Measurements from ENCODE around the gene RTN4R.

Gene RTN4R

DNA sequence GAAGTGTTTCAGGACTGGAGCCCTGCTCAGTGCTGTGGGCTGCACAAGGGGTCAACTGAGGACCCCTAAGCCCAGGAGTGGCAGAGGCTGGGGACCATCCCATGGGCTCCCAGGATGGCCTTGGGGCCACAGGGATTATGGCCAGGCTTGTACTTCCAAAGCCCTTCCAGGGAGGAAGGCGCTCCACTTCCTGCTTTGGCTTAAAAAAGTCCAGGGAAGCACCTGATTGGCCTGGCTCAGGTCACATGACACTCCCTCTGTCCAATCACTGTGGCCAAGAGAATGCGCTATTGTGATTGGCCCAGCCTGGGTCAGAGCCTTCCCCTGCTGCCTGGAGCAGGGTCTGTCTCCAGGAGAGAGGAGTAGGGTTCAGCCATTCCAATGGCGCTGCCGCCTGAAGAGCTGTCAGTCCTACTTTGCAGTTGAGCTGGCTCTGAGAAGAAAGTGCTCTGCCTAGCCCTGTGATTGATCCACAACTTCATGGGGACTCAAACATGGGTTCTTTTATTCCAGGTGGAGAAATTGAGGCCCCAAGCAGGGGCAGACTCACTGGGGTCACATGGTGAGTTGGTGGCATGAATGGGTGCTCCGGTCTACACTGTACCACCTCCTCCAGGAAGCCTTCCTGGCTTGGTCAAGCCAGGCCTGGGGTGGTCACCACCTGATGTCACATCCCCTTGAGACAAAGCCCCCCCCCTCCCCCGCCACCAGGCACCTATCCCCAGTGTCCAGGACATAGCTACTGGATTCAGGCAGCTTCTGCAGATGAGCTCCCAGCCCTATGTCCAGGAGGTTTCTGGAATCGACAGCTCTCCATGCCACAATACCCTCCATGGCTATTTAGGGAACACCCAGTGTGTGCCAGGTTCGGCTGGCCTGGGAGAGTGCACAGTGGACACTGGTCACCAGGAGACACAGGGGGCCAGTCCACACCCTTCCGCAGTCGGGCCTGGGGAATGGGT lies 48.2 kb downstream of the RTN4R start:
- Mint-ChIP-seq H3K36me3 (no peaks in the 10 kb centered on the region), H3K4me3 (no peak overlapping the region), H3K4me1 (no peaks in the 10 kb centered on the region), H3K9me3 (peaks cover 4% of the 10 kb centered on the region), H3K27ac (no peak overlapping the region), H3K27me3 (peaks cover 28% of the 10 kb centered on the region)
- no peak for ATAC-seq

DNA sequence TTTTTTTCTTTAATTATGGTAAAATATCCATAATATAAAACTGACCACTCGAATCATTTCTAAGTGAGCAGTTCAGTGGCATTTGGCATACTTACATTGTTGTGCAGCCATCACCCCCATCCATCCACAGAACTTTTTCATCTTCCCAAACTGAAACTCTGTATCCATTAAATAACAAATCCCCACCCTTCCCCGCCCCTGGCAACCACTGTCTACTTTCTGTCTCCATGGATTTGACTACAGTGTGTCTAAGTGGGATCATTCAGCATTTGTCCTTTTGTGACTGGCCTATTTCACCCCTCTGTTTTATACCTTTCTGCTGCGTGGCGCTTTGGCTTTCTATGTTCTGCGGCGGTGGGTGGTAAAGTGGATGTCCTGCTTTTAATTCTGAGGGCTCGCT lies 49.1 kb downstream of the RTN4R start:
- ATAC-seq = no peak
- H3K27me3 Mint-ChIP-seq = peaks cover 38% of the 10 kb centered on the region
- no peaks in the 10 kb centered on the region for H3K4me1 Mint-ChIP-seq
- H3K27ac Mint-ChIP-seq = no peak overlapping the region
- H3K4me3 Mint-ChIP-seq = no peak overlapping the region
- H3K36me3 Mint-ChIP-seq = no peaks in the 10 kb centered on the region
- H3K9me3 Mint-ChIP-seq = no peaks in the 10 kb centered on the region

DNA sequence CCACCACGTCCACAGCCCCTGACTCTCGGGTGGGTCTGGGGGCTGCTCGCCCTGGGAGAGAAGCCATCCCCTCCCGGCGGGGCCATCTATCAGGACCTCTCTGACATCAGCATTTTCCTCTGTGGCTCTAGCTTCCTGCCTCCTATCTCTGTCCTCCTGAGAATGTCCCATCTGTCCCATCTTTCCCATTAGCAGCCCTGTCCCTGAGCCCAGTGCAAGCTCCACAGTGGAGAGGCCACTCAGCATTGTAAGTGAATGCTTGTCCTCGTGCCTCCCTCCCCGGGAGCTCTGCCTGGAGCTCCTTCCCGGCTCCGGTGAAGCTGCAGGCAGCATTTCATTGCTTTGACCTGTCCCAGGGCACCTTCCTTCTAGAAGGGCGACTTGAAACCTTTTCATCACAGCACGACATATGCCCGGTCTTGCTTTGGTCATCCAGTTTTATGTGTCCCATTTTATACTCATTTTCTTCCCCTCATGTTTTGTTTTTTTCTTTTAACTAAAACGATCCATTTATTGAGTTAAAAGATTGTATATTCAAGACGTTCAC lies 49.7 kb downstream of the RTN4R start:
- ATAC-seq = no peak
- Mint-ChIP-seq H3K27me3 (peaks cover 44% of the 10 kb centered on the region), H3K36me3 (no peaks in the 10 kb centered on the region), H3K9me3 (no peaks in the 10 kb centered on the region), H3K4me3 (no peak overlapping the region), H3K4me1 (no peaks in the 10 kb centered on the region), H3K27ac (no peak overlapping the region)

DNA sequence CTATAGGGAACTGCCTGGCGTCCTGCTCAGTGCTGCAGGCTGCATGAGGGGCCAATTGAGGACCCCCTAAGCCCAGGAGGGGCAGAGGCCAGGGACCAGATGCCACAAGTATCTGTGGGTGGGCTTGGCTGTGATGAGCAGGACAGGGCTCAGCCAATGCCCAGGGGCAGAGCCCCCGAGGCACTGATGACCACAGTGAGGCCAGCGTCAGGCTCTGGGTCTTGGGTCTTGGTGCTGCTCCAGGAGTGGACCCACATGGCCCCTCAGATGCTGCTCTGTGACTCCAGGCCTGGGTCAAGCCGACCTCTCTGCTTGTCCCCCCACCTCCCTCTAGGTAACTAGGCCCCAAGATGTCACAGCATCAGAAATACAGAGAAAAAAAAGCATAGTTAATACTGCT lies 50.6 kb downstream of the RTN4R start:
- H3K27me3 Mint-ChIP-seq = peaks cover 52% of the 10 kb centered on the region
- no peak overlapping the region for H3K27ac Mint-ChIP-seq
- H3K4me3 Mint-ChIP-seq = no peak overlapping the region
- no peaks in the 10 kb centered on the region for H3K4me1 Mint-ChIP-seq
- no peaks in the 10 kb centered on the region for H3K9me3 Mint-ChIP-seq
- H3K36me3 Mint-ChIP-seq = no peaks in the 10 kb centered on the region
- ATAC-seq = no peak

DNA sequence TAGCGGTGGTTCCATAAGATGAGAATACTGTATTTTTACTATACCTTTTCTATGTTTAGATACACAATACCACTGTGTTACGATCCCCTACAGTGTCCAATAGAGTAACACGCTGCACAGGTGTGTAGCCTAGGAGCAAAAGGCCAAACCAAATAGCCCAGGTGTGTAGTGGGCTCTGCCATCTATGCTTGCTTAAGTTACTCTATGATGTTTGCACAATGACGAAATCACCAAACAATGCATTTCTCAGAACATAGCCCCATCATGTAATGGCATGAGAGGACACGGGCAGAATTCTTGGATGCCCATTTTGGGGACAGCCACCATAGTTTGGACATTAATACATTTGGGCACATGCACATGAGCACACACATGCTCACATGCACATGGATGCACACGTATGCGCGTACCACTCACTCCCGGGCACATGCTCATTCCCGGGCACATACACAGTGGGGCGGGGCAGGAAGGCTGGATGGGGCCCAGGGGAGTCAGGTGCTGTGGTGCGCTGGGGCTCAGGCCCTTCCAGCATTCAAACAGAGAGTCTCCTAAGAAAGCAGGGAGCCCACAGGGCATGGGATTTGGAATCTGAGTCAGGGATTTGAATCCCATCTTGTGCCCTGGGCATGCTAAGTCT lies 51.1 kb downstream of the RTN4R start:
- Mint-ChIP-seq H3K36me3 (no peaks in the 10 kb centered on the region), H3K27me3 (peaks cover 53% of the 10 kb centered on the region), H3K27ac (no peak overlapping the region), H3K4me1 (no peaks in the 10 kb centered on the region), H3K9me3 (no peaks in the 10 kb centered on the region), H3K4me3 (no peak overlapping the region)
- ATAC-seq = no peak

DNA sequence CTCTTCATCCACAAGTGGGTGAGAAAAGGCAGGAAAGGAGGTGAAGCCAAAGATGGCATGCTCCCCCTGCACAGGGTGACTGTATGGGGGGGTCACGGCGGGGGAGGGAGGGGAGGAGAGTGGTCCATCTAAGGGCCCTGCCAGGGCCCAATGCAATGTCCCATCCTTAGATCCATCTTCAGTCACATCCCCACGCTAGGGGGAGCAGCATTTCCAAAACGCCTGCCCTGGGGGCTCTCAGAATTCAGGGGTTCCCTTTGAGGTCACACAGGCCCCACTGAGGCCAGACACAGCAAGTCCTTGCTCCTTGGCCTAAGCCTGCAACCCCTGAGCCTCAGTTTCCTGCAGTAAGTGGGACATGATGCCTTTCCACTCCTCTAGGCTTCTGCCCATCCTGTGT lies 52.4 kb downstream of the RTN4R start:
- Mint-ChIP-seq H3K9me3 (no peaks in the 10 kb centered on the region), H3K27ac (no peak overlapping the region), H3K36me3 (no peaks in the 10 kb centered on the region), H3K4me3 (no peak overlapping the region), H3K27me3 (peaks cover 51% of the 10 kb centered on the region), H3K4me1 (no peaks in the 10 kb centered on the region)
- ATAC-seq = no peak

DNA sequence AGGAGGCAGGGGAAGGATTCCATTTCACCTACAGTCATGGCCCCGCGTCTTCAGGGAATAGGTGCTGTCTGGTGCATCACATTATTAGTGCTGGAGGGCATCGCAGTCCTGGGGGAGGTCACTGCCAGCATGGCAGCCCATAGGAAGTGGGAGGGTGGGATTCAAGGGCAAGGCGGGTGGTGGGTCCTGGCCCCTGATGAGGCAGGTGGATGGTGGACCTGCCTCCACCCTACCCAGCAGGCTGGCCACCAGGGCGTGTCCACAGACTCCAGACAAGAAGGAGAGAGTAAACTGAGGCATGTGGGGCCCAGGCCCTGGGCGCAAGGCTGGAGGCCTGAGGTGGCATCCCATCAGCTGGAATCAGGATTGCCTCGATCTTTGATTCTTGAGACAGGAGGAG lies 53.3 kb downstream of the RTN4R start:
- Mint-ChIP-seq H3K4me3 (no peak overlapping the region), H3K27me3 (peaks cover 46% of the 10 kb centered on the region), H3K27ac (no peak overlapping the region), H3K4me1 (no peaks in the 10 kb centered on the region), H3K9me3 (no peaks in the 10 kb centered on the region), H3K36me3 (no peaks in the 10 kb centered on the region)
- no peak for ATAC-seq

DNA sequence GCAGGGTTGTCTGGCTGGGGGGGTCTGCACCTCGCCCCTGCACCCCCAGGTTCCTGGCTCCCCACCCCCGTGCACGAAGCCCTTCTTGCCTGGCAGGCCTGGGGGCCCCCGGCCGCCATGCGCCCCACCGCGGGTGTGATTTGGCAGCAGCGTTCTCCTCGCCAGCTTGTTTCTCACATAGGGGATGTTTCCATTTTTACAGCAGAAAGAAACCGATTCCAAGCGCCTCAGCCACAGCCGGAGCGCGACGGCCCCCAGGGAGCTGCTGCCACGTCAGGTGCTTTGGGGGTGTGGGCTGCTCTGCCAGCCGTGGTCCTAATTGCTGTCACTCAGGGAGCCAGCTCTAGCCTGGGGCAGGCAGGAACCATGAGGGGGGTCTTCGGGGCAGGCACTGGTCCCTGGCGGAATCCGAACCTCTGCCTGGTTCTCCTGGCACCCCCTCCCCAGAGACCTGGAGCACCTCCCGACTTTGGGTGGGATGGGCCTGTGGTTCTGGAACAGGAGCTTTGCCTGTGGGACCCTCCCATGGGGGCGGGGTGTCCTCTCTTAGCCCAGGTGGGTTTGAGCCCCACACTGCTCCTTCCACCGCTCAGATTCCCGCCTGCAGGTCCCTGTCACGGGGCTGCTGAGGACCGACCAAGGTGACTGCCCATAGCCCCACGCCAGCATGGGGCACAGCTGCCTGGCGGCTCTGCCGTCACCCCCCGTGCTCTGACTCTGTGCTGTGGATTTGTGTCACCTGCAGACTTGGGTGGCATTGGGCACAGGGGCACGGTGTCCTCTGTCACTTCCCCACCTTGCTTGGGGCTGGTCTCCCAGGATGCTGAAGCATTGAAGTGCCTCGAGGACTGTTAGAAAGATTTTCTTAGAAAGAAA lies 54.0 kb downstream of the RTN4R start:
- no peak overlapping the region for H3K4me3 Mint-ChIP-seq
- H3K27me3 Mint-ChIP-seq = peaks cover 46% of the 10 kb centered on the region
- no peak overlapping the region for H3K27ac Mint-ChIP-seq
- no peaks in the 10 kb centered on the region for H3K4me1 Mint-ChIP-seq
- no peaks in the 10 kb centered on the region for H3K36me3 Mint-ChIP-seq
- ATAC-seq = peak; percentile 56
- no peaks in the 10 kb centered on the region for H3K9me3 Mint-ChIP-seq

DNA sequence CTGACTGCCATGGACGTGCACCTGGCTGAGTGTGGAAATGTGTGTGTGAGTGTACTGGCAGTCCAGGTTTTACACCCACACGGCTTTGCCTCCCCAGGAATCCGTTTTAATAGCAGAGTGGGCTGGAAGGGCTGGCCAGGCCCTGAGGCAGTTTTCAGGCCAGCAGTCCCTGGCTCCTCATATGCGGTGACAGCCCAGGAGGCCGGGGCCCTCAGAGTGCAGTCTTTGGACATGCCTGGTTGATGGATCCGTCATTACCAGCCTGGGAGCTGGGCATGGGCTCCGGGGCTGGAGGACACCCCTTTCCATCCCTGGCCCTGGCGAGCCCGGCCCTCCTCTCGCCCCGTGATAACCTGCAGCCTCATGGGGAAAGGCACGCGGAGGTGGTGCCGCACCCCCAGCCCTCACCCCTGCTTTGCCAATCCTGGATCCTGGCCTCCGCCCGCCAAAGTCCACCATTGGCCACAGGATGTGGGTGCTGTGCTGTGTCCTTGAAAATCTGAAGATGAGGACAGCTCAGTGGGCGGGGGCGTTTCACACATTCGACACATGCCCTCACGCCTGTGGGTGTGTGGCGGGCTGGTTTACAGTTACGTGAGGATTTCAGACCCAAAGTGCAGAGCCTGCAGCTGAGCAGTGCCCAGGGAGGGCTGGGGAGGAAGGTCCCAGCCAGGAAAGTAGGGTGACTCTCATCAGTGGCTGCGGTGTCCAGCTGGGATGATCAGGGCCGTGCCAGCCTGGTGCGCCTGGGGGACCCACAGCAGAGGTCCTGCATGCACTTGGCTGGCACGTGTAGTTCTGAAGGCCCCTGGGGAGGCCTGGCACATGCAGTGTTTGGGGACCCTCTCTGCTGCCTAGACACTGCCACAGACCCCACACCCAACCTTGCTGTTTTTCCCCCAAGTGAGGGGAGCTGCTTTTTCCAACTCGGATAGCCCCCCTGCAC lies 55.1 kb downstream of the RTN4R start:
- H3K36me3 Mint-ChIP-seq = no peaks in the 10 kb centered on the region
- no peak overlapping the region for H3K4me3 Mint-ChIP-seq
- no peak for ATAC-seq
- no peak overlapping the region for H3K27ac Mint-ChIP-seq
- peaks cover 38% of the 10 kb centered on the region for H3K27me3 Mint-ChIP-seq
- no peaks in the 10 kb centered on the region for H3K9me3 Mint-ChIP-seq
- H3K4me1 Mint-ChIP-seq = peaks cover 3% of the 10 kb centered on the region

DNA sequence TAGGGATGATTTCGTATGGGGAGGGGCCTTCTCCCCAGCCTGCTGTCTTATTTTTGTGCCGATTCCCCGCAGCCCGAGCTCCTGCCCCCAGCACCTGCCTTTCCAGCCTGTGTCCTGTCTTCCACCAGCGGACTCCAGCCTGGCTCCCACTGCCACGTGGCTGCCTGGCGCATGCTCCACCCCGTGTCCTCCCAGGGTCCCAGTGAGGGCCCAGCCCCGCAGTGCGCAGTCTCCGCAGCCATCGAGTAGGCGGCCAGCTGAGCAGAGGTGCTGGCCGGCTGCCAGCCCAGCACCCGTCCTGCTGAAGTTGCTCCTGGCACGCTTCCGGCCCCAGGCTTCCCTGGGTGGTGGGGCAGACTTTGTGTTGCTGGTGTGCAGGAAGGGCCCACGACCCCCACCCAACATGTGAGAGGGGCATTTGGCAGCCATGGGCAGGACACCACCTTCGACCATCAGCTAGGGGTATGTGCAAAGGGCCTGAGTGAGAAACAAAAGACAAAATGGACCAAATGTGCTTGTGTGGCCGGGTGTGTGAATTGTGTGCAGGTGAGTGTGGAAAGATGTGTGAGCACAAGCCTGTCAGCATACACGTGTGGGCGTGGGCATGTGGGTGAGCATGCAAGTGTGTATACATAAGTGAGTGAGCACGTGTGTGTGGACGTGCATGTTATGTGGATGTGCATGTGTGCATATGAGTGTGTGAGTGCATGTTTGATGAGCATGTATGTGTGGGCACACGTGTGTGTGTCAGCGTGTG lies 55.9 kb downstream of the RTN4R start:
- ATAC-seq = no peak
- no peak overlapping the region for H3K4me3 Mint-ChIP-seq
- no peaks in the 10 kb centered on the region for H3K9me3 Mint-ChIP-seq
- peaks cover 12% of the 10 kb centered on the region for H3K4me1 Mint-ChIP-seq
- peaks cover 37% of the 10 kb centered on the region for H3K27me3 Mint-ChIP-seq
- no peak overlapping the region for H3K27ac Mint-ChIP-seq
- H3K36me3 Mint-ChIP-seq = no peaks in the 10 kb centered on the region

DNA sequence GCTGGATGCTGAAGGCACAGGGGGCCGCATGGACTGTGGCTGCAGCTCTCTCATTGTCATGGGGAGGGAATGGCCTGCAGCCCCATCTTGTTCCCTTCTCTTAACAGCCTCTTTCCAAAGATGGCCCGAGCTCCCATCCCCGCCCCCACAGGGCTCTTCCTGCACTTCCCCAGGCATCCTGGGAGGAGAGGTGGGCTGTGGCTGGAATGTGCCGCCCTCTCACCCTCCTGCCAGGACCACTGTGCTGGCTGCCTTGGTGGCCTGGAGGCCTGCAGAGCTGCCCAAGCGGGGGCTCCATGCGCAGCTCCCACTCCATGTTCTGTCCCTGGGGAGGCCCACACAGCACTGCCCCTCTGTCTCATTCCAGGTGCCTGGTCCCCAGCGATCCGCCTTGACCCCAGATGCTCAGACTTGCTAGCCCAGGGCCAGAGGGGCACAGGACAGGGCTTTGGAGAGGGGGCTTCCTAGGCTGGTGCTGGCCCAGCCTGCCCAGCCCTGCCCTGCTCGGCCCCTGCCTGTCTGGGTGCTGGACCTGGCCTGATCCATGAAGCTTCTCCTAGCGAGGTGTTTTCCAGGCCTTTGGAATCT lies 56.6 kb downstream of the RTN4R start:
- Mint-ChIP-seq H3K27ac (no peak overlapping the region), H3K9me3 (no peaks in the 10 kb centered on the region), H3K36me3 (no peaks in the 10 kb centered on the region), H3K4me1 (peaks cover 16% of the 10 kb centered on the region), H3K4me3 (no peak overlapping the region), H3K27me3 (peaks cover 37% of the 10 kb centered on the region)
- no peak for ATAC-seq

DNA sequence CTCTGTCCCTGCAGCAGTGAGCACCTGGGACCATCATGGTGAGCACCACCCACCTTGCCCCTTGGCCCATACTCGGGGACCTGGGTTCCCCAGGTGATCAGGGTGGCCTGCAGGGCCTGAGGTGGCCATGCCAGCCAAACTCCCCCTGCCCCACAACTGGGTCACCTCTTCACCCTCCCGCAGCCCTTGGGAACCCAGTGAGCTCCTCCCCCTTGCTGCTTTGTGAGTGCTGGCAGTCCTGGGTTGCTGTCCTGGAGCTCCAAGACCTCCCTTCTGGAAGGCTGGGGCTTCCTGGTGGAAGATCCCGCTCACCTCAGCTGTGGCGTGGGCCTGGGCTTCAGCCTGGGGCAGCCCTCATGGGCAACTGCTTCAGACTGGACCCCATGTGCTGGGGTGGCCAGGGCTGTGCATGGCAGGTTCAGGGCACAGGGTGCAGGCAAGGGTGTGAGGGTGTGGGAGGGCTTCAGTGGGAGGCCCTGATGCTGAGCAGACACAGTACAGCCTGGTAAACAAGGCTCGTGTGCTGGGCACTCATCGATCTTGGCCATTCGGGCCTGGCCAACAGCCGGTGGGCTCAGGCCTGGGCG lies 57.6 kb downstream of the RTN4R start:
- H3K4me1 Mint-ChIP-seq = peaks cover 24% of the 10 kb centered on the region
- H3K9me3 Mint-ChIP-seq = no peaks in the 10 kb centered on the region
- no peak for ATAC-seq
- H3K36me3 Mint-ChIP-seq = no peaks in the 10 kb centered on the region
- no peak overlapping the region for H3K4me3 Mint-ChIP-seq
- H3K27ac Mint-ChIP-seq = no peak overlapping the region
- peaks cover 31% of the 10 kb centered on the region for H3K27me3 Mint-ChIP-seq

DNA sequence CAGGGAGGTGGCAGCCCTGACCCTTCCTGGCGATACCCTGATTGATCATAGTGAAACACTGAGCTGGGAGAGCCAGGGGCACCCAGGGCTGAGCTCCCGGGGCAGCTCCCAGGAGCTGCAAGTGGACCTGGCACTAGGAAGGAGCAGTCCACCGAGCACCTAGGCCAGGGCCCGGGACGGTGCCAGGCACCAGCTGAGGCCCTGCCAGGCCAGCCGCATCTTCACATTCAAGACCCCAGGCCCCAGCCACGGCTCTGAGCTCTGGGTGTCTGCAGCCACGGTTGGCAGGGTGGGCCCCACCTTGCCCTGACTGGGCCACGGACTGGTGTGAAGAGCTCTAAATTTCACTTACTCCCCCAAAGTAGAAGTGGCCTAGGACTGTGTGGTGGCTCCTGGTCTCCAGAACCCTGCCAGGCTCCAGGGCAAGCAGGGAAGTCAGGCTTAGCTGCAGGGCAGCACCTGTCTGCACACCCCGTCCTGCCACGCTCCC lies 58.3 kb downstream of the RTN4R start:
- ATAC-seq = no peak
- peaks cover 25% of the 10 kb centered on the region for H3K4me1 Mint-ChIP-seq
- H3K27ac Mint-ChIP-seq = no peak overlapping the region
- no peaks in the 10 kb centered on the region for H3K36me3 Mint-ChIP-seq
- H3K9me3 Mint-ChIP-seq = no peaks in the 10 kb centered on the region
- peaks cover 23% of the 10 kb centered on the region for H3K27me3 Mint-ChIP-seq
- no peak overlapping the region for H3K4me3 Mint-ChIP-seq

Data from stimulated activated memory B cell treated with anti-CD40 and anti-IgM and Interleukin-4, amounts not matched to agents 10 μg/mL and 1 μg/mL and 100 μg/mL, for 72 hours (primary cell).